ENCODE results near the gene DGCR8.

DNA sequence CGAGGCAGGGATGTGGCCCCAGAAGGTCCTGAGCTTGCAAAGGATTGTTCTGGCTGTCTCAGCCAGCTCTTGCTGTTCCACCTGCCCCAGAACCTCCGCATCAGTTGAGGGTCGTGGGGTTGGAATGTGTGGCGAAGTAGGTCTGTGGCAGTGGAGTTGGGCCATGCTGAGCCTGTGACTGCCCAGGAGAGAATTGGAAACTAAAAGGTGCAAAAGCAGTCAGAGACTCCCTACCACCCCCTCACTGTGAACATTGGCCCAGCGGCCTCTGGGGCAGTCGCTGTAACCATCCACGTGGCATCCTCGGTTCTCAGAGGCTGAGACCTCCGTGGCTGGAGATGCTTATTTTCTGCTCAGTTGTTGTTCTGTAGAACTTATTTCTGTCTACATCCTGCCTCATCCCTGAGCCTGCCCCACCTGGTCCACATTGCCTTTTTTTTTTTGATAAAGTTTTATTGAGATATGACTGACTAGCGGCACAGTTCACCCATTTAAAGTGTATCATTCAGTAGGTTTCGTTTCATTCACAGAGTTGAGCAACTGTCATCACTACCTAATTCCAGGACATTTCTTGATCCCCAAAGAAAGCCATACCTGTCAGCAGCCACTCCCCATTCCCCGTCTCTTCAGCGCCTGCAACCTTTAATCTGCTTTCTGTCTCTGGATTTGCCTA, 22.3 kb upstream of the DGCR8 start:
- TF ChIP-seq, protein P1, sequence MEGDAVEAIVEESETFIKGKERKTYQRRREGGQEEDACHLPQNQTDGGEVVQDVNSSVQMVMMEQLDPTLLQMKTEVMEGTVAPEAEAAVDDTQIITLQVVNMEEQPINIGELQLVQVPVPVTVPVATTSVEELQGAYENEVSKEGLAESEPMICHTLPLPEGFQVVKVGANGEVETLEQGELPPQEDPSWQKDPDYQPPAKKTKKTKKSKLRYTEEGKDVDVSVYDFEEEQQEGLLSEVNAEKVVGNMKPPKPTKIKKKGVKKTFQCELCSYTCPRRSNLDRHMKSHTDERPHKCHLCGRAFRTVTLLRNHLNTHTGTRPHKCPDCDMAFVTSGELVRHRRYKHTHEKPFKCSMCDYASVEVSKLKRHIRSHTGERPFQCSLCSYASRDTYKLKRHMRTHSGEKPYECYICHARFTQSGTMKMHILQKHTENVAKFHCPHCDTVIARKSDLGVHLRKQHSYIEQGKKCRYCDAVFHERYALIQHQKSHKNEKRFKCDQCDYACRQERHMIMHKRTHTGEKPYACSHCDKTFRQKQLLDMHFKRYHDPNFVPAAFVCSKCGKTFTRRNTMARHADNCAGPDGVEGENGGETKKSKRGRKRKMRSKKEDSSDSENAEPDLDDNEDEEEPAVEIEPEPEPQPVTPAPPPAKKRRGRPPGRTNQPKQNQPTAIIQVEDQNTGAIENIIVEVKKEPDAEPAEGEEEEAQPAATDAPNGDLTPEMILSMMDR (IDR thresholded peaks at IDR 0.05): no peak
- no peak for TF ChIP-seq POLR2A (IDR thresholded peaks at IDR 0.05)

Measured in esophagus squamous epithelium (tissue), 4 donors.